Measurements from ENCODE around the gene DNAH6.

The DNAH6 gene

GRCh38 chr2:84636080-84636971 lies 120.0 kb downstream of the DNAH6 start:
- no peak for DNase-seq

GRCh38 chr2:84639751-84640150 lies 123.5 kb downstream of the DNAH6 start:
- no peak for DNase-seq

GRCh38 chr2:84640411-84640810 lies 124.1 kb downstream of the DNAH6 start:
- no peak for DNase-seq

GRCh38 chr2:84641021-84641420 lies 124.7 kb downstream of the DNAH6 start:
- no peak for DNase-seq

- DNase-seq: no peak
Observed at GRCh38 chr2:84643991-84644390, 127.7 kb downstream of the DNAH6 start.

GRCh38 chr2:84646514-84646913 lies 130.2 kb downstream of the DNAH6 start:
- no peak for DNase-seq

- DNase-seq: no peak
Observed at GRCh38 chr2:84647267-84647666, 131.0 kb downstream of the DNAH6 start.

- DNase-seq: no peak
Observed at GRCh38 chr2:84649058-84649457, 132.8 kb downstream of the DNAH6 start.

GRCh38 chr2:84649487-84650142 lies 133.3 kb downstream of the DNAH6 start:
- DNase-seq: no peak

- no peak for DNase-seq
Observed at GRCh38 chr2:84652431-84652830, 136.1 kb downstream of the DNAH6 start.

GRCh38 chr2:84653302-84653701 lies 137.0 kb downstream of the DNAH6 start:
- DNase-seq: no peak

GRCh38 chr2:84654414-84654813 lies 138.1 kb downstream of the DNAH6 start:
- no peak for DNase-seq

- no peak for DNase-seq
Observed at GRCh38 chr2:84669122-84669521, 152.8 kb downstream of the DNAH6 start.

GRCh38 chr2:84674099-84674498 lies 157.8 kb downstream of the DNAH6 start:
- no peak for DNase-seq

GRCh38 chr2:84674586-84674985 lies 158.3 kb downstream of the DNAH6 start:
- DNase-seq: no peak

- no peak for DNase-seq
Observed at GRCh38 chr2:84676295-84676694, 160.0 kb downstream of the DNAH6 start.

GRCh38 chr2:84678214-84678613 lies 161.9 kb downstream of the DNAH6 start:
- no peak for DNase-seq

- DNase-seq: no peak
Observed at GRCh38 chr2:84686783-84687476, 170.6 kb downstream of the DNAH6 start.

- no peak for DNase-seq
Observed at GRCh38 chr2:84687498-84688149, 171.3 kb downstream of the DNAH6 start.

- no peak for DNase-seq
Observed at GRCh38 chr2:84690225-84690624, 173.9 kb downstream of the DNAH6 start.

GRCh38 chr2:84694088-84694622 lies 177.9 kb downstream of the DNAH6 start:
- DNase-seq: no peak

GRCh38 chr2:84697895-84698294 lies 181.6 kb downstream of the DNAH6 start:
- DNase-seq: no peak

GRCh38 chr2:84700006-84700405 lies 183.7 kb downstream of the DNAH6 start:
- DNase-seq: no peak
